ENCODE measurements around the gene KCNIP4. TPM values are rescaled to one million over a fixed set of nuclear protein-coding genes. Genes with fewer than 3 reads are reported as not detected.

KCNIP4 gene
- total and polyA plus RNA-seq, 9 of the 15 experiments (the other 6 are each of a cell fraction or from before 2014, with no cell fraction given): 0.25 to 0.41 TPM; not detected in 7

DNA sequence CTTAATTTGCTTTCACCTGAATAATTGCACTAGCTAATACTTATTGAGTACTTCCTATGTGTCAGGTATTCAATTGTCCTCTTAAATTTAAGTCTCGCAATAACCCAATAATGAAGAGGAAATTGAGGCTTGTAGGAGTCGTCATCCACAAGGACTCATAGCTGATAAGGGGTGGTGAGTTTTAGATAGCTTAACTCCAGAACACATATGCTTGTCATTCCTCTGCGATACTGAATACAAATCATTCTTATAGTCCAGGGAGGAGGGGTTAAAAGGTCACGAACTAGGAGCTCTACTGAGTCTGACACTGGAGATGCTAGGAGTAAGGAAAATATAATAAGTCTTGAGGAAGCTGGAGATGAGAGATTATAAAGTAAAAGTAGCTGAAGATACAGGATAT is 1249.8 kb downstream of the KCNIP4 start (continued):
- TF ChIP-seq, protein P1, sequence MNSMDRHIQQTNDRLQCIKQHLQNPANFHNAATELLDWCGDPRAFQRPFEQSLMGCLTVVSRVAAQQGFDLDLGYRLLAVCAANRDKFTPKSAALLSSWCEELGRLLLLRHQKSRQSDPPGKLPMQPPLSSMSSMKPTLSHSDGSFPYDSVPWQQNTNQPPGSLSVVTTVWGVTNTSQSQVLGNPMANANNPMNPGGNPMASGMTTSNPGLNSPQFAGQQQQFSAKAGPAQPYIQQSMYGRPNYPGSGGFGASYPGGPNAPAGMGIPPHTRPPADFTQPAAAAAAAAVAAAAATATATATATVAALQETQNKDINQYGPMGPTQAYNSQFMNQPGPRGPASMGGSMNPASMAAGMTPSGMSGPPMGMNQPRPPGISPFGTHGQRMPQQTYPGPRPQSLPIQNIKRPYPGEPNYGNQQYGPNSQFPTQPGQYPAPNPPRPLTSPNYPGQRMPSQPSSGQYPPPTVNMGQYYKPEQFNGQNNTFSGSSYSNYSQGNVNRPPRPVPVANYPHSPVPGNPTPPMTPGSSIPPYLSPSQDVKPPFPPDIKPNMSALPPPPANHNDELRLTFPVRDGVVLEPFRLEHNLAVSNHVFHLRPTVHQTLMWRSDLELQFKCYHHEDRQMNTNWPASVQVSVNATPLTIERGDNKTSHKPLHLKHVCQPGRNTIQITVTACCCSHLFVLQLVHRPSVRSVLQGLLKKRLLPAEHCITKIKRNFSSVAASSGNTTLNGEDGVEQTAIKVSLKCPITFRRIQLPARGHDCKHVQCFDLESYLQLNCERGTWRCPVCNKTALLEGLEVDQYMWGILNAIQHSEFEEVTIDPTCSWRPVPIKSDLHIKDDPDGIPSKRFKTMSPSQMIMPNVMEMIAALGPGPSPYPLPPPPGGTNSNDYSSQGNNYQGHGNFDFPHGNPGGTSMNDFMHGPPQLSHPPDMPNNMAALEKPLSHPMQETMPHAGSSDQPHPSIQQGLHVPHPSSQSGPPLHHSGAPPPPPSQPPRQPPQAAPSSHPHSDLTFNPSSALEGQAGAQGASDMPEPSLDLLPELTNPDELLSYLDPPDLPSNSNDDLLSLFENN (IDR thresholded peaks at IDR 0.05; ENCODE audit: low read depth in 2 of 2, low read length in 2 of 2): peak in 1 of 2 experiments; percentile 54; a peak in 1 of 4 replicates
- peak; percentile 93 for TF ChIP-seq CBFA2T2 (conservative IDR thresholded peaks at IDR 0.05)
- TF ChIP-seq CBFA2T3 (IDR thresholded peaks at IDR 0.05): peak; percentile 97
- TF ChIP-seq, protein P2, sequence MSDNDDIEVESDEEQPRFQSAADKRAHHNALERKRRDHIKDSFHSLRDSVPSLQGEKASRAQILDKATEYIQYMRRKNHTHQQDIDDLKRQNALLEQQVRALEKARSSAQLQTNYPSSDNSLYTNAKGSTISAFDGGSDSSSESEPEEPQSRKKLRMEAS (CRISPR knock-in tag; IDR thresholded peaks at IDR 0.05): no peak
- TF ChIP-seq, protein P3, sequence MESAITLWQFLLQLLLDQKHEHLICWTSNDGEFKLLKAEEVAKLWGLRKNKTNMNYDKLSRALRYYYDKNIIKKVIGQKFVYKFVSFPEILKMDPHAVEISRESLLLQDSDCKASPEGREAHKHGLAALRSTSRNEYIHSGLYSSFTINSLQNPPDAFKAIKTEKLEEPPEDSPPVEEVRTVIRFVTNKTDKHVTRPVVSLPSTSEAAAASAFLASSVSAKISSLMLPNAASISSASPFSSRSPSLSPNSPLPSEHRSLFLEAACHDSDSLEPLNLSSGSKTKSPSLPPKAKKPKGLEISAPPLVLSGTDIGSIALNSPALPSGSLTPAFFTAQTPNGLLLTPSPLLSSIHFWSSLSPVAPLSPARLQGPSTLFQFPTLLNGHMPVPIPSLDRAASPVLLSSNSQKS (CRISPR knock-in tag; IDR thresholded peaks at IDR 0.05): no peak
- TF ChIP-seq ZNF644 (tag; IDR thresholded peaks at IDR 0.05; ENCODE audit: low read depth): peak; percentile 66; the same call in 1 of the 2 replicates
- TF ChIP-seq SRSF3 (IDR thresholded peaks at IDR 0.05; ENCODE audit: insufficient read depth, low read length): no peak
- no peak for TF ChIP-seq GTF2A2 (tag; IDR thresholded peaks at IDR 0.05)
- TF ChIP-seq POLR2AphosphoS5 (IDR thresholded peaks at IDR 0.05; ENCODE audit: control insufficient read depth, insufficient read depth, low read depth, low read length): peak; percentile 79
- 0 out of 2 replicates have a peak, but pooled peaks have one; percentile 28 for TF ChIP-seq ZNF134 (CRISPR knock-in tag; conservative IDR thresholded peaks at IDR 0.05)
- no peak for TF ChIP-seq MAFG (tag; conservative IDR thresholded peaks at IDR 0.05)
- TF ChIP-seq ZKSCAN1 (IDR thresholded peaks at IDR 0.05; ENCODE audit: low read depth, low read length): no peak
- peak; percentile 53; the same call in 1 of the 2 replicates for TF ChIP-seq ELF4 (CRISPR knock-in tag; IDR thresholded peaks at IDR 0.05)
- TF ChIP-seq ZBTB17 (CRISPR knock-in tag; IDR thresholded peaks at IDR 0.05): no peak
- 0 out of 2 replicates have a peak, but pooled peaks have one; percentile 24 for TF ChIP-seq MYNN (IDR thresholded peaks at IDR 0.05)
- TF ChIP-seq MYNN (CRISPR knock-in tag; IDR thresholded peaks at IDR 0.05): no peak
- TF ChIP-seq PML (IDR thresholded peaks at IDR 0.05; ENCODE audit: low read length): peak; percentile 94
- TF ChIP-seq ZNF780A (CRISPR knock-in tag; IDR thresholded peaks at IDR 0.05): no peak
- TF ChIP-seq ZSCAN32 (CRISPR knock-in tag; IDR thresholded peaks at IDR 0.05): no peak
- TF ChIP-seq TEAD1 (CRISPR knock-in tag; IDR thresholded peaks at IDR 0.05): peak in 1 of 2 experiments; percentile 49; a peak in 1 of 4 replicates
- TF ChIP-seq ZNF311 (CRISPR knock-in tag; IDR thresholded peaks at IDR 0.05): peak; percentile 64; the same call in 1 of the 2 replicates
- TF ChIP-seq MBD2 (IDR thresholded peaks at IDR 0.05; ENCODE audit: borderline replicate concordance, low read depth): peak; percentile 49; the same call in 1 of the 2 replicates
- peak; percentile 39; the same call in 1 of the 2 replicates for TF ChIP-seq CC2D1A (IDR thresholded peaks at IDR 0.05)
- no peak for TF ChIP-seq MED1 (CRISPR knock-in tag; IDR thresholded peaks at IDR 0.05; ENCODE audit: borderline replicate concordance)
- TF ChIP-seq SOX6 (IDR thresholded peaks at IDR 0.05): peak; percentile 82
- 0 out of 4 replicates have a peak, but pooled peaks have one; percentile 31 to 54 for TF ChIP-seq ARNT (IDR thresholded peaks at IDR 0.05)
- TF ChIP-seq TRIM24 (IDR thresholded peaks at IDR 0.05): peak; percentile 65 to 77; a peak in 3 of 4 replicates
- TF ChIP-seq SMC3 (conservative IDR thresholded peaks at IDR 0.05; ENCODE audit: insufficient read depth, low read depth, low read length): no peak
- TF ChIP-seq PCBP1 (IDR thresholded peaks at IDR 0.05; ENCODE audit: low read depth, low read length, poor library complexity, severe bottlenecking): no peak
